Erythroblast (primary cell): ENCODE measurements around the gene STK39.

Experiments
- GATA1 ChIP-seq: IDR thresholded peaks from 2 replicates; pipeline ENCODE4 v1.6.1; 2011; ENCODE audit warnings: low read depth, mild to moderate bottlenecking, control low read depth, low read length, moderate library complexity
- POLR2A ChIP-seq: IDR thresholded peaks from 2 replicates; pipeline ENCODE4 v1.6.1; 2011; ENCODE audit warnings: mild to moderate bottlenecking, low read length

DNA sequence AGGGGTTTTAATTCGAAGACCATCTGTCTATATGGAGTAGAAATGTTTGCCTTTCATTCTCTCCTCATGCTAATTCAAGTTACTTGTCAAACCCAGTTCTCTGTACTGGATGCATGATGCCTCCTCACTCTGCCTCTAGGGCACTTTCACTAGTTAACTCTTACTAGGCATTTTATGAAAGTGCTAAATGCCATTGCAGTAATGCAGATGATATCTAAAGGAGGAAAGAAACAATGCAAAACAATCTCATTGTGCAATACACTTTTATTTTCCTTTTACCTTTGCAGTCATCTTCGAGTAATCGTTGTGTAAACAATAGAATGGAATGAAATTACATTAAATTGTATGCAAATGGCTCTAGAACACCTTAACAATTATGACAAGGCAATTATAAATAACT, 293.6 kb downstream of the STK39 start:
- no peak for TF ChIP-seq POLR2A
- no peak for TF ChIP-seq GATA1
